OCI-LY7 (cell line): ENCODE results near the gene ABCB8.

Experiments
- CTCF ChIP-seq: fragments of 200-600 bp; sonication (generic); conservative IDR thresholded peaks from 2 replicates; pipeline ENCODE4 v1.5.1; 2014; ENCODE audit warnings: mild to moderate bottlenecking, antibody characterized with exemption, low read length, moderate library complexity, mixed read lengths
- EZH2phosphoT487 ChIP-seq: fragments of 200-600 bp; sonication (generic); IDR thresholded peaks from 2 replicates; pipeline ENCODE4 v1.6.1; 2018; ENCODE audit warnings: low read depth, borderline replicate concordance, mild to moderate bottlenecking, mixed run types, antibody characterized with exemption, low read length, moderate library complexity, mixed read lengths

DNA sequence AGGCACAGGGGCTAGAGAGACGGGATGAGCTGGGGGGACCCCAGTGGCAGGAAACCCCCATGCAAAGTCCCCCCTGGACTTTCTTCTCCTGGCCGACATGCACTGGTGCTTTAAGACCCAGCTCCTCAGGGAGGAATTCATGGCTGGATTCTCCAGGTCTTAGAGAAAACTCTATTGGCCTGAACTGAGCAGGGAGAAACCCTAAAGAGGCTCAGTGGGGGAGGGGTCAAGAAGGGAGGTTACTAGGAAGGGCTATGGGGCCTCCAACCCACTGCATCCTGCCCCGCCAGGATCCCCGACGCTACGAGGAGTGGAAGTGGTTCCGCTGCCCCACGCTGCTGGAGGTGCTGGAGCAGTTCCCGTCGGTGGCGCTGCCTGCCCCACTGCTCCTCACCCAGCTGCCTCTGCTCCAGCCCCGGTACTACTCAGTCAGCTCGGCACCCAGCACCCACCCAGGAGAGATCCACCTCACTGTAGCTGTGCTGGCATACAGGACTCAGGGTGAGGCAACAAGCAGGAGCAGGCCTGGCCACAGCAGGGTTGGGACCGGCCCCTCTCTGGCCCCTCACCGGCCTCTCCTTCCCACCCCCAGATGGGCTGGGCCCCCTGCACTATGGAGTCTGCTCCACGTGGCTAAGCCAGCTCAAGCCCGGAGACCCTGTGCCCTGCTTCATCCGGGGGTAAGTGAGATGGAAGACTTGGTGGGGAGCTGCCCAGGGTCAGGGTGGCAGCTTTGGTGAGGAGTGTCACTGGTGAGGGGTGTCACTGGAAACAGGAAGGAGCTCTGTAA is 17.7 kb upstream of the ABCB8 start:
- TF ChIP-seq CTCF, result no peak
- TF ChIP-seq EZH2phosphoT487, result no peak
